HG03064 (cell line): ENCODE data around the gene ANKRD60.

Source experiments
- ATAC-seq: cut with Tn5 transposase; IDR thresholded peaks from one replicate; pipeline ENCODE4 v1.9.1; 2021; ENCODE audit warnings: low read depth; ENCODE audit not compliant: unreplicated experiment

ANKRD60 gene

GRCh38 chr20:58167759-58168158 is 60.7 kb downstream of the ANKRD60 start:
- ATAC-seq = no peak
